HepG2 (cell line): Measurements from ENCODE around the gene ABHD15. TPM values are rescaled to one million over a fixed set of nuclear protein-coding genes. Genes with fewer than 3 reads are reported as not detected.

Experiments used
- BRCA1 ChIP-seq: sonication (generic); formaldehyde crosslinking; IDR thresholded peaks from 2 replicates; pipeline ENCODE4 v1.4.0; 2020; ENCODE audit warnings: missing genetic modification reagents
- CCDC6 ChIP-seq: sonication (generic); formaldehyde crosslinking; IDR thresholded peaks from 2 replicates; pipeline ENCODE4 v1.8.1; 2022; ENCODE audit warnings: mild to moderate bottlenecking, missing genetic modification reagents, moderate library complexity
- CTCF ChIP-seq: sonication (generic); formaldehyde crosslinking; IDR thresholded peaks from 2 replicates; pipeline ENCODE4 v1.5.0; 2020; ENCODE audit warnings: mild to moderate bottlenecking, missing genetic modification reagents, moderate library complexity
- GTF3A ChIP-seq: sonication (generic); formaldehyde crosslinking; conservative IDR thresholded peaks from 2 replicates; pipeline ENCODE4 v1.4.0; 2020; ENCODE audit warnings: mild to moderate bottlenecking, missing genetic modification reagents
- HDAC1 ChIP-seq: sonication (generic); formaldehyde crosslinking; IDR thresholded peaks from 2 replicates; pipeline ENCODE4 v1.5.1; 2020; ENCODE audit warnings: mild to moderate bottlenecking, missing genetic modification reagents
- HHEX ChIP-seq: IDR thresholded peaks from 2 replicates; pipeline ENCODE4 v1.6.1; 2016; ENCODE audit warnings: control low read depth
- HNF4A ChIP-seq: sonication (generic); formaldehyde crosslinking; IDR thresholded peaks from 2 replicates; pipeline ENCODE4 v1.4.0; 2020; ENCODE audit warnings: missing genetic modification reagents
- HOXA5 ChIP-seq: sonication (generic); formaldehyde crosslinking; IDR thresholded peaks from 2 replicates; pipeline ENCODE4 v1.4.0; 2020; ENCODE audit warnings: missing genetic modification reagents
- NR2F2 ChIP-seq: IDR thresholded peaks from 2 replicates; pipeline ENCODE4 v1.6.1; 2012; ENCODE audit warnings: low read depth, inconsistent platforms, borderline replicate concordance
- PRPF4 ChIP-seq: fragments of 200-400 bp; formaldehyde crosslinking; IDR thresholded peaks from 2 replicates; pipeline ENCODE4 v1.6.1; 2016; ENCODE audit warnings: low read length, low read depth; ENCODE audit not compliant: poor library complexity, severe bottlenecking
- SNRNP70 ChIP-seq: fragments of 200-400 bp; formaldehyde crosslinking; IDR thresholded peaks from 2 replicates; pipeline ENCODE4 v1.6.1; 2017; ENCODE audit warnings: mild to moderate bottlenecking, low read depth, low read length, moderate library complexity
- SOX5 ChIP-seq: IDR thresholded peaks from 2 replicates; pipeline ENCODE4 v1.6.1; 2016; ENCODE audit warnings: borderline replicate concordance
- SP1 ChIP-seq, 2 experiments: fragments of 450-650 bp in 1 of 2; sonication (generic) in 1 of 2; formaldehyde crosslinking in 1 of 2; IDR thresholded peaks; 2 replicates each; pipeline versions ENCODE4 v1.4.0 to v1.6.1; 2016 to 2020; ENCODE audit warnings: missing genetic modification reagents in 1 of 2
- SRSF1 ChIP-seq: fragments of 200-400 bp; formaldehyde crosslinking; optimal IDR thresholded peaks from 2 replicates; pipeline ENCODE3; 2017; ENCODE audit warnings: mild to moderate bottlenecking, low read depth, low read length, moderate library complexity
- ZBTB38 ChIP-seq: sonication (generic); formaldehyde crosslinking; IDR thresholded peaks from 2 replicates; pipeline ENCODE4 v1.5.1; 2020; ENCODE audit warnings: mild to moderate bottlenecking, missing genetic modification reagents
- ZBTB46 ChIP-seq: sonication (generic); formaldehyde crosslinking; IDR thresholded peaks from 2 replicates; pipeline ENCODE4 v1.4.0; 2020; ENCODE audit warnings: mild to moderate bottlenecking, missing genetic modification reagents, borderline replicate concordance
- ZNF510 ChIP-seq: sonication (generic); formaldehyde crosslinking; IDR thresholded peaks from 2 replicates; pipeline ENCODE4 v1.4.0; 2020; ENCODE audit warnings: low read depth, mild to moderate bottlenecking, missing genetic modification reagents
- ZNF549 ChIP-seq: sonication (generic); formaldehyde crosslinking; IDR thresholded peaks from 2 replicates; pipeline ENCODE4 v1.5.0; 2020; ENCODE audit warnings: missing genetic modification reagents
- ZNF563 ChIP-seq: sonication (generic); formaldehyde crosslinking; IDR thresholded peaks from 2 replicates; pipeline ENCODE4 v1.8.0; 2022; ENCODE audit warnings: mild to moderate bottlenecking, moderate library complexity, missing genetic modification reagents
- ZNF616 ChIP-seq: sonication (generic); formaldehyde crosslinking; IDR thresholded peaks from 2 replicates; pipeline ENCODE4 v1.5.0; 2020; ENCODE audit warnings: low read depth, mild to moderate bottlenecking, missing genetic modification reagents
- ZNF776 ChIP-seq: sonication (generic); formaldehyde crosslinking; IDR thresholded peaks from 2 replicates; pipeline ENCODE4 v1.4.0; 2020; ENCODE audit warnings: mild to moderate bottlenecking, missing genetic modification reagents
- ZSCAN22 ChIP-seq: sonication (generic); formaldehyde crosslinking; IDR thresholded peaks from 2 replicates; pipeline ENCODE4 v1.4.0; 2020; ENCODE audit warnings: mild to moderate bottlenecking, missing genetic modification reagents
- polyA plus RNA-seq, 8 experiments: library from polyadenylated mRNA; depleted of rRNA in 3 of 8; stranded (reverse) in 7 of 8; unstranded in 1 of 8; fragments of >200 nt; fragmentation: Illumina TruSeq in 4 of 8; extraction: Trizol in 4 of 8; gene quantifications; 2 replicates each; pipeline versions ENCODE4 v1.2.1 to v1.2.3, GENCODE V29; 2011 to 2016; ENCODE audit warnings: low read depth in 4 of 8, missing spikeins in 1 of 8, mixed read lengths in 1 of 8; ENCODE audit not compliant: insufficient read depth in 1 of 8
- total RNA-seq, 5 experiments: library from RNA; depleted of rRNA; stranded (reverse); fragments of >200 nt; fragmentation: Illumina TruSeq; extraction: Trizol; gene quantifications; 2 replicates each; pipeline ENCODE4 v1.2.3, GENCODE V29; 2016; ENCODE audit warnings: low read depth in 1 of 5
- TF ChIP-seq, protein P1 (sequence below): sonication (generic); formaldehyde crosslinking; IDR thresholded peaks from 2 replicates; pipeline ENCODE4 v1.5.1; 2020; ENCODE audit warnings: missing genetic modification reagents, mild to moderate bottlenecking, borderline replicate concordance
- TF ChIP-seq, protein P2 (sequence below): sonication (generic); formaldehyde crosslinking; IDR thresholded peaks from 2 replicates; pipeline ENCODE4 v1.8.0; 2022; ENCODE audit warnings: missing genetic modification reagents, mild to moderate bottlenecking, moderate library complexity, borderline replicate concordance

Gene ABHD15
- total and polyA plus RNA-seq, 2 of the 13 experiments (the other 11 are each of a cell fraction or from before 2014, with no cell fraction given): 2.4 to 7.7 TPM

GRCh38 chr17:29613352-29613837 is 46.6 kb upstream of the ABHD15 start (continued):
- no peak for TF ChIP-seq ZBTB46 (CRISPR knock-in tag)
- TF ChIP-seq SP1 (IDR thresholded peaks at IDR 0.05): no peak
- TF ChIP-seq SP1 (CRISPR knock-in tag; IDR thresholded peaks at IDR 0.05): peak; percentile 79
- TF ChIP-seq CCDC6 (CRISPR knock-in tag): peak; percentile 95
- no peak for TF ChIP-seq SNRNP70
- TF ChIP-seq, protein P1, sequence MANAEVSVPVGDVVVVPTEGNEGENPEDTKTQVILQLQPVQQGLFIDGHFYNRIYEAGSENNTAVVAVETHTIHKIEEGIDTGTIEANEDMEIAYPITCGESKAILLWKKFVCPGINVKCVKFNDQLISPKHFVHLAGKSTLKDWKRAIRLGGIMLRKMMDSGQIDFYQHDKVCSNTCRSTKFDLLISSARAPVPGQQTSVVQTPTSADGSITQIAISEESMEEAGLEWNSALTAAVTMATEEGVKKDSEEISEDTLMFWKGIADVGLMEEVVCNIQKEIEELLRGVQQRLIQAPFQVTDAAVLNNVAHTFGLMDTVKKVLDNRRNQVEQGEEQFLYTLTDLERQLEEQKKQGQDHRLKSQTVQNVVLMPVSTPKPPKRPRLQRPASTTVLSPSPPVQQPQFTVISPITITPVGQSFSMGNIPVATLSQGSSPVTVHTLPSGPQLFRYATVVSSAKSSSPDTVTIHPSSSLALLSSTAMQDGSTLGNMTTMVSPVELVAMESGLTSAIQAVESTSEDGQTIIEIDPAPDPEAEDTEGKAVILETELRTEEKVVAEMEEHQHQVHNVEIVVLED (CRISPR knock-in tag): 0 out of 2 replicates have a peak, but pooled peaks have one; percentile 48
- peak; percentile 84 for TF ChIP-seq ZNF616 (CRISPR knock-in tag)
- 0 out of 2 replicates have a peak, but pooled peaks have one; percentile 52 for TF ChIP-seq ZNF510 (CRISPR knock-in tag)
- peak; percentile 78; the same call in 1 of the 2 replicates for TF ChIP-seq ZBTB38
- TF ChIP-seq BRCA1 (CRISPR knock-in tag): no peak
- TF ChIP-seq ZNF563: peak; percentile 84; the same call in 1 of the 2 replicates
- TF ChIP-seq SRSF1: no peak
- TF ChIP-seq HOXA5 (CRISPR knock-in tag): no peak
- 0 out of 2 replicates have a peak, but pooled peaks have one; percentile 19 for TF ChIP-seq ZNF776
- TF ChIP-seq, protein P2, sequence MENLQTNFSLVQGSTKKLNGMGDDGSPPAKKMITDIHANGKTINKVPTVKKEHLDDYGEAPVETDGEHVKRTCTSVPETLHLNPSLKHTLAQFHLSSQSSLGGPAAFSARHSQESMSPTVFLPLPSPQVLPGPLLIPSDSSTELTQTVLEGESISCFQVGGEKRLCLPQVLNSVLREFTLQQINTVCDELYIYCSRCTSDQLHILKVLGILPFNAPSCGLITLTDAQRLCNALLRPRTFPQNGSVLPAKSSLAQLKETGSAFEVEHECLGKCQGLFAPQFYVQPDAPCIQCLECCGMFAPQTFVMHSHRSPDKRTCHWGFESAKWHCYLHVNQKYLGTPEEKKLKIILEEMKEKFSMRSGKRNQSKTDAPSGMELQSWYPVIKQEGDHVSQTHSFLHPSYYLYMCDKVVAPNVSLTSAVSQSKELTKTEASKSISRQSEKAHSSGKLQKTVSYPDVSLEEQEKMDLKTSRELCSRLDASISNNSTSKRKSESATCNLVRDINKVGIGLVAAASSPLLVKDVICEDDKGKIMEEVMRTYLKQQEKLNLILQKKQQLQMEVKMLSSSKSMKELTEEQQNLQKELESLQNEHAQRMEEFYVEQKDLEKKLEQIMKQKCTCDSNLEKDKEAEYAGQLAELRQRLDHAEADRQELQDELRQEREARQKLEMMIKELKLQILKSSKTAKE (CRISPR knock-in tag): peak; percentile 77
- TF ChIP-seq CTCF (CRISPR knock-in tag): peak; percentile 94
- TF ChIP-seq HDAC1: peak; percentile 73
- TF ChIP-seq SOX5 (CRISPR knock-in tag): peak; percentile 35; the same call in 1 of the 2 replicates
- no peak for TF ChIP-seq PRPF4
- TF ChIP-seq NR2F2: no peak
- no peak for TF ChIP-seq HNF4A
- 0 out of 2 replicates have a peak, but pooled peaks have one; percentile 33 for TF ChIP-seq ZSCAN22
- peak; percentile 84; the same call in 1 of the 2 replicates for TF ChIP-seq GTF3A (CRISPR knock-in tag)
- TF ChIP-seq ZNF549 (CRISPR knock-in tag): no peak
- no peak for TF ChIP-seq HHEX
